Measurements from ENCODE around the gene FSHR.

The FSHR gene

GRCh38 chr2:48934807-48935206, 219.5 kb downstream of the FSHR start:
- no peak overlapping the region for H3K4me3 ChIP-seq (ENCODE audit: low read depth, low read length)

GRCh38 chr2:48933828-48934497, 220.4 kb downstream of the FSHR start:
- no peak for TF ChIP-seq CTCF (IDR thresholded peaks at IDR 0.05; ENCODE audit: low read depth, low read length)
- H3K4me3 ChIP-seq (ENCODE audit: low read depth, low read length): no peak overlapping the region

More at GRCh38 chr2:48934807-48935206, 219.5 kb downstream of the FSHR start:
- no peak for TF ChIP-seq CTCF (IDR thresholded peaks at IDR 0.05; ENCODE audit: low read depth, low read length)

GRCh38 chr2:48932667-48933066, 221.6 kb downstream of the FSHR start:
- no peak for TF ChIP-seq CTCF (IDR thresholded peaks at IDR 0.05; ENCODE audit: low read depth, low read length)
- no peak overlapping the region for H3K4me3 ChIP-seq (ENCODE audit: low read depth, low read length)

GRCh38 chr2:48929571-48930301, 224.6 kb downstream of the FSHR start:
- no peak for TF ChIP-seq CTCF (IDR thresholded peaks at IDR 0.05; ENCODE audit: low read depth, low read length)
- no peak overlapping the region for H3K4me3 ChIP-seq (ENCODE audit: low read depth, low read length)

GRCh38 chr2:48927355-48927754, 227.0 kb downstream of the FSHR start:
- no peak overlapping the region for H3K4me3 ChIP-seq (ENCODE audit: low read depth, low read length)
- TF ChIP-seq CTCF (IDR thresholded peaks at IDR 0.05; ENCODE audit: low read depth, low read length): no peak

- no peak overlapping the region for H3K4me3 ChIP-seq (ENCODE audit: low read depth, low read length)
- no peak for TF ChIP-seq CTCF (IDR thresholded peaks at IDR 0.05; ENCODE audit: low read depth, low read length)
Measured at GRCh38 chr2:48915884-48916283, 238.4 kb downstream of the FSHR start.

GRCh38 chr2:48915227-48915626, 239.1 kb downstream of the FSHR start:
- no peak overlapping the region for H3K4me3 ChIP-seq (ENCODE audit: low read depth, low read length)
- TF ChIP-seq CTCF (IDR thresholded peaks at IDR 0.05; ENCODE audit: low read depth, low read length): no peak

Data from WI38 (cell line).